Stomach (tissue), 9 donors: Measurements from ENCODE around the gene POU5F1. TPM values are rescaled to one million over a fixed set of nuclear protein-coding genes. Genes with fewer than 3 reads are reported as not detected.

Experiments used
- DNase-seq, 2 donors: peaks; one replicate each; pipeline versions ENCODE4 v3.0.0 to v3.0.0-alpha.2; 2013 to 2019
- H3K27ac ChIP-seq, 5 donors: fragments of 200-600 bp in 4 of 5; sonication (generic) in 4 of 5; one replicate each; pipeline ENCODE4 v1.5.1; 2013 to 2019; ENCODE audit warnings: mild to moderate bottlenecking in 1 of 5, moderate library complexity in 1 of 5
- H3K27me3 ChIP-seq, 3 donors: fragments of 200-600 bp; sonication (generic); one replicate each; pipeline ENCODE4 v1.5.1; 2017 to 2019; ENCODE audit warnings: mixed run types in 1 of 3
- H3K36me3 ChIP-seq, 4 donors: fragments of 200-600 bp; sonication (generic); 1 replicate in 3 of 4; 2 replicates in 1 of 4; pipeline ENCODE4 v1.5.1; 2016 to 2019
- H3K4me1 ChIP-seq, 4 donors: fragments of 200-600 bp; sonication (generic); one replicate each; pipeline ENCODE4 v1.5.1; 2016 to 2019
- H3K4me3 ChIP-seq, 4 donors: fragments of 200-600 bp; sonication (generic) in 3 of 4; one replicate each; pipeline ENCODE4 v1.5.1; 2016 to 2019; ENCODE audit warnings: mild to moderate bottlenecking in 1 of 4
- H3K9me3 ChIP-seq, 4 donors: fragments of 200-600 bp; sonication (generic); one replicate each; pipeline ENCODE4 v1.5.1; 2016 to 2019
- EP300 ChIP-seq: sonication (generic); formaldehyde crosslinking; IDR thresholded peaks from one replicate; pipeline ENCODE4 v1.6.1; 2017; ENCODE audit warnings: antibody characterized with exemption
- POLR2A ChIP-seq, 4 donors: fragments of 450-650 bp; IDR thresholded peaks; one replicate each; pipeline ENCODE4 v1.6.1; 2016; ENCODE audit warnings: antibody characterized with exemption in 4 of 4, control low read depth in 2 of 4, mild to moderate bottlenecking in 1 of 4, moderate library complexity in 1 of 4
- POLR2AphosphoS5 ChIP-seq, 3 donors: sonication (generic); formaldehyde crosslinking; IDR thresholded peaks; one replicate each; pipeline ENCODE4 v1.6.1; 2016; ENCODE audit warnings: antibody characterized with exemption in 3 of 3
- WGBS, 5 donors: extraction: QIAGEN DNeasy Blood & Tissue Kit in 3 of 5; methylation state at CpG; one replicate each; pipeline versions ENCODE4 v1.1.5 to v1.1.7; 2013 to 2018; 5-methylcytosine and 5-hydroxymethylcytosine counted together
- intact Hi-C: fragments of 100-400 bp; cut with DNase I; formaldehyde crosslinking; loops from one replicate; pipeline ENCODE4 v1.15.1; 2023; ENCODE audit warnings: low total_unique reads
- polyA plus RNA-seq, 3 donors: library from polyadenylated mRNA; stranded (reverse); fragments of 200-250 nt; gene quantifications; one replicate each; pipeline ENCODE4 v1.2.3, GENCODE V29; 2013
- total RNA-seq, 5 donors: library from RNA; depleted of rRNA; stranded (reverse); fragments of >200 nt; gene quantifications; one replicate each; pipeline versions ENCODE4 v1.1.0 to v1.2.3, GENCODE V29; 2014 to 2016
- TF ChIP-seq, protein P1 (sequence below), 7 experiments: fragments of 450-650 bp in 4 of 7; fragments of 200-600 bp in 3 of 7; sonication (generic) in 3 of 7; IDR thresholded peaks; one replicate each; pipeline ENCODE4 v1.5.1; 2016 to 2019; ENCODE audit warnings: antibody characterized with exemption in 7 of 7, control low read depth in 2 of 7, mild to moderate bottlenecking in 1 of 7
- donor health status: healthy with polysubstance abuse.
- donor health status: Bipolar disorder and iron deficiency.
- donor health status: healthy.

The POU5F1 gene
- total and polyA plus RNA-seq, 8 donors: 2.6 to 155 (median 47.5) TPM; not detected in 1

GRCh38 chr6:31158863-31159855 is 11.3 kb downstream of the POU5F1 start:
- H3K9me3 ChIP-seq: no peaks in the 10 kb centered on the region
- H3K27me3 ChIP-seq: no peaks in the 10 kb centered on the region
- H3K36me3 ChIP-seq: peaks cover 3 to 47% (median 40%) of the 10 kb centered on the region in 4 donors
- intact Hi-C loops: no loop called here
- DNase-seq: peak in 1 of 2 donors; percentile 32
- WGBS, 5 donors: 3 to 14% (median 10%) methylated on average over 22 to 35 of the region's 35 CpGs
- H3K27ac ChIP-seq: peak overlapping the region in 4 of 5 donors; percentile 71 to 86 (median 80)
- H3K4me3 ChIP-seq: peak overlapping the region; percentile 65 to 79 (median 75)
- peaks cover 18 to 44% (median 23%) of the 10 kb centered on the region in 4 donors for H3K4me1 ChIP-seq
- TF ChIP-seq, protein P1, sequence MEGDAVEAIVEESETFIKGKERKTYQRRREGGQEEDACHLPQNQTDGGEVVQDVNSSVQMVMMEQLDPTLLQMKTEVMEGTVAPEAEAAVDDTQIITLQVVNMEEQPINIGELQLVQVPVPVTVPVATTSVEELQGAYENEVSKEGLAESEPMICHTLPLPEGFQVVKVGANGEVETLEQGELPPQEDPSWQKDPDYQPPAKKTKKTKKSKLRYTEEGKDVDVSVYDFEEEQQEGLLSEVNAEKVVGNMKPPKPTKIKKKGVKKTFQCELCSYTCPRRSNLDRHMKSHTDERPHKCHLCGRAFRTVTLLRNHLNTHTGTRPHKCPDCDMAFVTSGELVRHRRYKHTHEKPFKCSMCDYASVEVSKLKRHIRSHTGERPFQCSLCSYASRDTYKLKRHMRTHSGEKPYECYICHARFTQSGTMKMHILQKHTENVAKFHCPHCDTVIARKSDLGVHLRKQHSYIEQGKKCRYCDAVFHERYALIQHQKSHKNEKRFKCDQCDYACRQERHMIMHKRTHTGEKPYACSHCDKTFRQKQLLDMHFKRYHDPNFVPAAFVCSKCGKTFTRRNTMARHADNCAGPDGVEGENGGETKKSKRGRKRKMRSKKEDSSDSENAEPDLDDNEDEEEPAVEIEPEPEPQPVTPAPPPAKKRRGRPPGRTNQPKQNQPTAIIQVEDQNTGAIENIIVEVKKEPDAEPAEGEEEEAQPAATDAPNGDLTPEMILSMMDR (IDR thresholded peaks at IDR 0.05): no peak
- TF ChIP-seq POLR2A (IDR thresholded peaks at IDR 0.05): no peak
- no peak for TF ChIP-seq POLR2AphosphoS5 (IDR thresholded peaks at IDR 0.05)
- no peak for TF ChIP-seq EP300

- Histone ChIP-seq H3K27me3 (no peaks in the 10 kb centered on the region), H3K36me3 (peaks cover 3 to 52% (median 45%) of the 10 kb centered on the region in 4 donors), H3K4me1 (peaks cover 18 to 44% (median 23%) of the 10 kb centered on the region in 4 donors), H3K9me3 (no peaks in the 10 kb centered on the region), H3K4me3 (peak within 1 kb of the TSS; percentile 65 to 79 (median 75)), H3K27ac (peak within 1 kb of the TSS; percentile 80 to 86 (median 84))
- no peak for TF ChIP-seq EP300
- no peak for TF ChIP-seq POLR2A (IDR thresholded peaks at IDR 0.05)
- TF ChIP-seq POLR2AphosphoS5 (IDR thresholded peaks at IDR 0.05): peak; percentile 30 to 88 (median 66)
- TF ChIP-seq, protein P1 (IDR thresholded peaks at IDR 0.05): no peak
- peak; percentile 99 to 100 for DNase-seq
- intact Hi-C loops: no loop called here
- 0% methylated on average over 50 to 65 of the region's 65 CpGs for WGBS, 5 donors
Observed at GRCh38 chr6:31158140-31158862, 12.2 kb downstream of the POU5F1 start, which contains the start of gene TCF19. TSS of gene TCF19 (plus strand) at chr6:31158589. CDS start at chr6:31159470, 881 bp downstream.

DNA sequence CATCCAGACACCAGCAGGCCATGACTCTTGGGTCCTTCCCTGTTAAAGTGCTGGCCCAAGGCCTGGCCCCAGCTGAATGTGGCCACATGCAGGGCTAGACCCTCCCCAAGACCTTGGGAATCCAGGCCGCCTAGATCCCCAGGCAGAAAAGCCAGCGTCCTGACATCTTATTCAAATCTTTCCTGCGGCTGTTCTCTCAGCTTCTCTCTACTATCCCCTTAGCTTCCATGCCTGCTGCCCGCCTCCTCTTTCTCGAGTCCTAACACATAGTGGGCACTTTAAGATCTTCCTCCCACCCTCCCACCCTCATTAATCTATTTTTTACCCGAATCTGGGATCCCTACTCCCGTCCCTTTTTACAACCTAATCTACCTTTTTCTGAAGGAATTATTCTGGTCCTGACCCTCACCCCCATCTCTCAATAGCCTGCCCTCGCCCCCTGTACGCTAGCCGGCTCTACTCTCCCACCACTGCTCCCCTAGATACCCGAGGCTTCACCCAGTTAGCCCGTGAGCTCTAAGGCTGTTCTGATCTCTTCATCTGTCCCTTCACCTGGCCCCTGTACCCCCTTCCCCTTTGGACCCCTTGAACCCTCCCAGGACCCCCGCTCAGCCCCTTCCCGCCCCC is 12.9 kb downstream of the POU5F1 start, which contains the start of gene CCHCR1:
Gene CCHCR1 (minus strand): TSS at position 290 of the 627 bp plus-strand sequence. CDS start 202 bp downstream, at position 88.
- peak within 1 kb of the TSS; percentile 80 to 86 (median 84) for H3K27ac ChIP-seq
- no peaks in the 10 kb centered on the region for H3K9me3 ChIP-seq
- peaks cover 18 to 44% (median 23%) of the 10 kb centered on the region in 4 donors for H3K4me1 ChIP-seq
- intact Hi-C loops: no loop called here
- TF ChIP-seq POLR2AphosphoS5 (IDR thresholded peaks at IDR 0.05) (no peak), POLR2A (IDR thresholded peaks at IDR 0.05) (no peak), EP300 (no peak)
- TF ChIP-seq, protein P1 (IDR thresholded peaks at IDR 0.05): no peak
- 5 to 11% (median 6%) methylated on average over 14 of the region's 14 CpGs for WGBS, 5 donors
- DNase-seq: no peak
- H3K4me3 ChIP-seq: peak within 1 kb of the TSS; percentile 65 to 79 (median 75)
- peaks cover 3 to 49% (median 39%) of the 10 kb centered on the region in 4 donors for H3K36me3 ChIP-seq
- no peaks in the 10 kb centered on the region for H3K27me3 ChIP-seq
